ENCODE measurements around the gene RPE. TPM values are rescaled to one million over a fixed set of nuclear protein-coding genes. Genes with fewer than 3 reads are reported as not detected.

Gene RPE
- total RNA-seq, 4 donors from 2014 or later: 37.0 to 49.4 (median 39.5) TPM

DNA sequence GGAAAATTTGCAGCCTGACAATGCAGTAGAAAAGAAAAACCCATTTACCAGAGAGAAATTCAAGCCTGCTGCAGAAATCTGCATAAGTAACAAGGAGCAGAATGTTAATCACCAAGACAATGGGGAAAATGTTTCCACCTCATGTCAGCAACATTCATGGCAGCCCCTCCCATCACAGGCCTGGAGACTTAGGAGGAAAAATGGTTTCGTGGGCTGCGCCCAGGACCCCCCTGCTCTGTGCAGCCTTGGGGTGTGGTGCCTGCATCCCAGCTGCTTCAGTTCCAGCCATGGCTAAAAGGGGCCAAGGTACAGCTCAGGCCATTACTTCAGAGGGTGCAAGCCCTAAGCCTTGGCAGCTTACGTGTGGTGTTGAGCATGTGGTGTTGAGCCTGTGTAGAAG is 53.4 kb downstream of the RPE start:
- Histone ChIP-seq H3K27ac (replicated peaks in 1 of 4) (no peak overlapping the region), H3K4me3 (no peak overlapping the region), H3K4me1 (no peaks in the 10 kb centered on the region), H3K27me3 (no peaks in the 10 kb centered on the region), H3K36me3 (peaks cover 0 to 22% (median 3%) of the 10 kb centered on the region in 4 donors), H3K9me3 (peaks cover 0 to 13% (median 6%) of the 10 kb centered on the region in 4 donors)
- 100% methylated on average over 1 of the region's 3 CpGs for WGBS
- TF ChIP-seq EP300 (IDR thresholded peaks at IDR 0.05) (no peak), POLR2A (IDR thresholded peaks at IDR 0.05; ENCODE audit: low read depth) (no peak), POLR2AphosphoS5 (IDR thresholded peaks at IDR 0.05) (no peak)
- TF ChIP-seq, protein P1, sequence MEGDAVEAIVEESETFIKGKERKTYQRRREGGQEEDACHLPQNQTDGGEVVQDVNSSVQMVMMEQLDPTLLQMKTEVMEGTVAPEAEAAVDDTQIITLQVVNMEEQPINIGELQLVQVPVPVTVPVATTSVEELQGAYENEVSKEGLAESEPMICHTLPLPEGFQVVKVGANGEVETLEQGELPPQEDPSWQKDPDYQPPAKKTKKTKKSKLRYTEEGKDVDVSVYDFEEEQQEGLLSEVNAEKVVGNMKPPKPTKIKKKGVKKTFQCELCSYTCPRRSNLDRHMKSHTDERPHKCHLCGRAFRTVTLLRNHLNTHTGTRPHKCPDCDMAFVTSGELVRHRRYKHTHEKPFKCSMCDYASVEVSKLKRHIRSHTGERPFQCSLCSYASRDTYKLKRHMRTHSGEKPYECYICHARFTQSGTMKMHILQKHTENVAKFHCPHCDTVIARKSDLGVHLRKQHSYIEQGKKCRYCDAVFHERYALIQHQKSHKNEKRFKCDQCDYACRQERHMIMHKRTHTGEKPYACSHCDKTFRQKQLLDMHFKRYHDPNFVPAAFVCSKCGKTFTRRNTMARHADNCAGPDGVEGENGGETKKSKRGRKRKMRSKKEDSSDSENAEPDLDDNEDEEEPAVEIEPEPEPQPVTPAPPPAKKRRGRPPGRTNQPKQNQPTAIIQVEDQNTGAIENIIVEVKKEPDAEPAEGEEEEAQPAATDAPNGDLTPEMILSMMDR (IDR thresholded peaks at IDR 0.05): no peak
- no peak for DNase-seq (ENCODE audit: extremely low spot score)
- intact Hi-C loops (cut with DNase I): no loop called here

DNA sequence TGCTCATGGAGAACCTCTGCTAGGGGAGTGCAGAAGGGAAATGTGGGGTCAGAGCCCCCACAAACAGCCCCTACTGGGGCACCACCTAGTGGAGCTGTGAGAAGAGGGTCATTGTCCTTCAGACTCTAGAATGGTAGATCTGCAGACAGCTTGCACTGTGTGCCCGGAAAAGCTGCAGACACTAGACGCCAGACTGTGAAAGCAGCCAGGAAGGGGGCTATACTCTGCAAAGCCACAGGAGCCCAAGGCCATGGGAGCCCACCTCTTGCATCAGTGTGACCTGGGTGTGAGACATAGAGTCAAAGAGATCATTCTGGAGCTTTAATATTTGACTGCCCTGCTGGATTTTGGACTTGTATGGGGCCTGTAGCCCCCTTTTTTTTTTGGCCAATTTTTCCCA is 60.9 kb downstream of the RPE start:
- WGBS: 100% methylated on average over 1 of the region's 2 CpGs
- no peaks in the 10 kb centered on the region for H3K4me1 ChIP-seq
- peaks cover 0 to 22% (median 7%) of the 10 kb centered on the region in 4 donors for H3K36me3 ChIP-seq
- H3K4me3 ChIP-seq: no peak overlapping the region
- intact Hi-C loops (cut with DNase I): no loop called here
- no peaks in the 10 kb centered on the region for H3K27me3 ChIP-seq
- no peak for DNase-seq (ENCODE audit: extremely low spot score)
- no peak for TF ChIP-seq POLR2A (IDR thresholded peaks at IDR 0.05; ENCODE audit: low read depth)
- TF ChIP-seq, protein P1 (IDR thresholded peaks at IDR 0.05): no peak
- no peak for TF ChIP-seq EP300 (IDR thresholded peaks at IDR 0.05)
- TF ChIP-seq POLR2AphosphoS5 (IDR thresholded peaks at IDR 0.05): no peak
- no peak overlapping the region for H3K27ac ChIP-seq (replicated peaks in 1 of 4)
- H3K9me3 ChIP-seq: no peaks in the 10 kb centered on the region

Other genes starting within 250 kb of the RPE start
- gene UNC80, start 230.8 kb upstream of the RPE start, total RNA-seq: under 1 TPM; under 0.01 to 0.17 (median 0.09) TPM
- gene KANSL1L, start 168.8 kb downstream of the RPE start, total RNA-seq: 10 to 100 TPM; 25.1 to 41.5 (median 30.0) TPM
- 1 to 10 TPM; 1.3 to 2.1 (median 1.7) TPM for gene ACADL, start 222.8 kb downstream of the RPE start, total RNA-seq